Muscle of leg (tissue), 11 donors: Measurements from ENCODE around the gene LMO7. TPM values are rescaled to one million over a fixed set of nuclear protein-coding genes. Genes with fewer than 3 reads are reported as not detected.

Source experiments
- DNase-seq: peaks from one replicate; pipeline ENCODE4 v3.0.0; 2013
- H3K27ac ChIP-seq: one replicate; pipeline ENCODE4 v1.5.1; 2013; ENCODE audit warnings: mild to moderate bottlenecking, low read length, control low read depth
- H3K27me3 ChIP-seq: one replicate; pipeline ENCODE4 v1.6.1; 2013; ENCODE audit warnings: low read length; ENCODE audit not compliant: control insufficient read depth, insufficient read depth
- H3K36me3 ChIP-seq: one replicate; pipeline ENCODE4 v1.6.1; 2013; ENCODE audit warnings: low read length; ENCODE audit not compliant: control insufficient read depth, insufficient read depth
- H3K4me1 ChIP-seq: one replicate; pipeline ENCODE4 v1.6.1; 2013; ENCODE audit warnings: low read length; ENCODE audit not compliant: control insufficient read depth, insufficient read depth
- H3K4me3 ChIP-seq: one replicate; pipeline ENCODE4 v1.5.1; 2013; ENCODE audit warnings: low read length, control low read depth
- H3K9me3 ChIP-seq: replicated peaks from 2 replicates; pipeline ENCODE4 v1.6.1; 2013; ENCODE audit warnings: low read depth, low read length; ENCODE audit not compliant: control insufficient read depth
- WGBS: methylation state at CpG from one replicate; pipeline ENCODE4 v1.1.5; 2013; ENCODE audit warnings: missing lambda C conversion rate; ENCODE audit not compliant: insufficient coverage; 5-methylcytosine and 5-hydroxymethylcytosine counted together
- polyA plus RNA-seq, 8 donors: library from polyadenylated mRNA; unstranded; fragments of 120-200 nt; gene quantifications; one replicate each; pipeline versions ENCODE4 v1.2.1 to v1.2.3, GENCODE V29; 2013; ENCODE audit warnings: inconsistent platforms in 1 of 8, low replicate concordance in 1 of 8; ENCODE audit not compliant: insufficient read length in 8 of 8, insufficient read depth in 1 of 8
- total RNA-seq: library from RNA; stranded (reverse); fragments of 120-200 nt; gene quantifications from one replicate; pipeline ENCODE4 v1.2.4, GENCODE V29; 2013

LMO7 gene
- total and polyA plus RNA-seq, 9 donors, result 85.1 to 155 (median 116) TPM

DNA sequence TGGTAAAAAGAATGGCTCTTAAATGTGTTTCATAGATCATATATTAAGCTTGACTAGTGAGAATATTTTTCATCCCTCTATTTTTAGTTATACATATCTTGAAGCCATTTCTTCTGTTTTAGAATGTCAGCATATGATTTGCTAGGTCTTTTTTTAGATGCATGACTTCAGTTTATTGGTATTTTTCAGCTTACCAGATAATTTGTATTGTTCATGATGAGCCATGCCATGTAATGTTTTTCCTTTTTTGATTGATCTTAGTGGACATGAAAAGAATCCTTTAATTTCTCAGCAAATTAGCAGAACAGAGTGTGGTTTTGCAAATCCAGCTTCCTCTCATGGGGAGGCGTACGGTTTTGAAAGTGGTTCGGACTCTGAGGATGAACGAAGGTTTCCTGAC lies 168.5 kb downstream of the LMO7 start:
- Histone ChIP-seq H3K27ac (no peak overlapping the region), H3K27me3 (no peaks in the 10 kb centered on the region), H3K4me3 (no peak overlapping the region), H3K9me3 (no peaks in the 10 kb centered on the region), H3K4me1 (peaks cover 2% of the 10 kb centered on the region), H3K36me3 (peaks cover 8% of the 10 kb centered on the region)
- whole genome bisulfite sequencing, result 96% methylated on average over 4 of the region's 4 CpGs
- no peak for DNase-seq

DNA sequence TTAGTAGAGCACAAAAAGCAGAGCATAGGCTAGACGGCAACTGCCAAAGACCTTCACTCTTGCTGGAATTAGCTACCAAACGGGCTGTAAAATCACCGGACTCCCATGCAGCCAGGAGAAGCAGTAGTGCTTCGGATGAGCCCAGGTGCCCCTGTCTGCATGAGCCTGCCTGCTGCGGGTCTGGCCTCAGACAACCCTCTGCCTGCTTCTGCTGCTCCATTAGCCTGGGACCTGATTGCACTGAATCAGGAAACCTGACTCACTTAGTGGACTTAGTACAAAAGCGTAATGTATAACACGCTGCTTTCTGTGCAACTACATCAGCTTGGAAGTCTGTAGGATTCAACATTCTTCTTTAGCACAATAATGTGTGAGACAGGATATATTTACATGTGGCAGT lies 170.0 kb downstream of the LMO7 start:
- Histone ChIP-seq H3K9me3 (no peaks in the 10 kb centered on the region), H3K36me3 (peaks cover 8% of the 10 kb centered on the region), H3K27ac (no peak overlapping the region), H3K4me3 (no peak overlapping the region), H3K4me1 (peaks cover 2% of the 10 kb centered on the region), H3K27me3 (no peaks in the 10 kb centered on the region)
- no peak for DNase-seq
- 62% methylated on average over 6 of the region's 7 CpGs for WGBS

DNA sequence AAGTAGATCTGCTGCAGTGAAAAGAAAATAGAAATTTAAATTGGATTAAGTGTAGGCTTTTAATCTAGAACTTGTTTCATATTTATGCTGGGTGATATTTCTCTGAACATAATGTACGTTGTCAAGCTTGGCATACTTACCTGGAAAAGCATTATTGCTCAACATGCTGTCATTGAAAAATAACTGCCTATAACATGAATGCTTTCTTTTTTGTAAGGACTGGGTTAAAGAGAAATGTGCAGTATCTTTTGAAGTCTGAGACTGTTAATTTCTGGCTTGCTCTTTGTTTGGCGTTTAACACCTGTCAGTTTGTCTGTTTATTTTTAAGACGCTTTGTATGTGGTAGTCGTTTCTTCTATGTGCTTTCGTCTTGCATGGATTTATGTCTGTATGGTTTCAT lies 175.2 kb downstream of the LMO7 start:
- no peaks in the 10 kb centered on the region for H3K27me3 ChIP-seq
- 100% methylated on average over 1 of the region's 5 CpGs for WGBS
- no peaks in the 10 kb centered on the region for H3K4me1 ChIP-seq
- H3K27ac ChIP-seq, result no peak overlapping the region
- no peak for DNase-seq
- peaks cover 4% of the 10 kb centered on the region for H3K36me3 ChIP-seq
- H3K4me3 ChIP-seq, result no peak overlapping the region
- H3K9me3 ChIP-seq, result no peaks in the 10 kb centered on the region

DNA sequence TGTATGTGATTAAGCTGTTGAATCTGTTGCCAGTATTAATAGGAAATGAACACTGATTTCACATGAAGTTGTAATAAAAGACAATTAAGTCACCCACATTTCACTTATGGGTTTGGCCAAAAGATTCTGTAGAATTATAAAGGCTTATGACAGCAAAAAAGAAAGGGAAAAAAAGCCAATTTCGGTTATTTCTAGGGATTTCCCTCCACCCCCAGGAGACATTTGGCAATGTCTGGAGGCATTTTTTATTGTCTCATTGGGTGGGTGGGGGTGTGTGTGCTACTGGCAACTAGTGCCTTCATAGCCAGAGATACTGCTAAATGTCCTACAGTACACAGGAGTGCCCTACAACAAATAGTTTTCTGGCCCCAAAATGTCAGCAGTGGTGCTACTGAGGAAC lies 175.7 kb downstream of the LMO7 start:
- Histone ChIP-seq H3K27ac (no peak overlapping the region), H3K4me3 (no peak overlapping the region), H3K9me3 (no peaks in the 10 kb centered on the region), H3K27me3 (no peaks in the 10 kb centered on the region), H3K36me3 (peaks cover 4% of the 10 kb centered on the region), H3K4me1 (no peaks in the 10 kb centered on the region)
- WGBS, result no CpG with 5 or more reads among the region's 1 CpG
- no peak for DNase-seq

DNA sequence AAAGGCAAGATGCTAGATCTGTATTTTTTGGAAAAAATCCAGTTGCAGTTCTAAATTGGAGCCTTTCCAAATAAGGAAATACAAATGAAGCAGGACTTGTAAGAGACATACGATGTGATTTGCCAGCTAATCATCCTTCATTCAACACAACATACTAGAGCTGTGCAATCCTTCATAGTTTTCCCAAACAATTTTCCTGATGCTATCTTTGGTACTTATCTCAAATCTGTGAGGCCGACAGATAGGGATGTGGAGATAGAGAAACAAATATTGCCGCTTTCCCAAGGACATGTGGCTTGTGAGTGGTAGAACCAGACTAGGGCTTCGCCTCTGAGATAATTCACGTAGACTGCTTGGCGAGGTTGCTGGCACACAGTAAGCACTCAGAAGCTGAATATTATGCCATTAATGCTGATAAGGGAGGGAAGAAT lies 176.6 kb downstream of the LMO7 start:
- Histone ChIP-seq H3K9me3 (no peaks in the 10 kb centered on the region), H3K27ac (no peak overlapping the region), H3K4me3 (no peak overlapping the region), H3K27me3 (no peaks in the 10 kb centered on the region), H3K36me3 (peaks cover 2% of the 10 kb centered on the region), H3K4me1 (no peaks in the 10 kb centered on the region)
- 88% methylated on average over 3 of the region's 6 CpGs for WGBS
- peak; percentile 43 for DNase-seq

DNA sequence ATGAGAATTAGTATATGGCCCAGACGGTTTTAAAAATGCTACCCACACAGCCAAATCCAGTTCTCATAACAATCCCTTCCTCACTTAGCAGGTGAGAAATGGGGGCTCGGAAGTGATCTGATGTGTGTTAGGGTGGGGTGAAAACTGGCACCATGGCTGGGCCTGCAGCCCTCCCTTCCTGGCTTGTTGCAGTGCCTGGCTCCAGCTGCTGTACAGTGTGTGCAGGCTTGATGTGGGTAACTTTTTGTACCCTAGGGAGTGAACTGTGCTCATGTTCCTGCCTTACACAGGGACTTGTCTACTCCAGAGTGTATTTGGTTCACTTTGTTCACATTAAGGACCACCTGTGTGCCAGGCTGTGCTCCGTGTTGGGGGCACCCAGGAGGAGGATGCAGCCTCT lies 177.2 kb downstream of the LMO7 start:
- DNase-seq, result no peak
- Histone ChIP-seq H3K9me3 (no peaks in the 10 kb centered on the region), H3K4me1 (no peaks in the 10 kb centered on the region), H3K36me3 (peaks cover 2% of the 10 kb centered on the region), H3K4me3 (no peak overlapping the region), H3K27me3 (no peaks in the 10 kb centered on the region), H3K27ac (no peak overlapping the region)
- WGBS, result 75% methylated on average over 1 of the region's 3 CpGs

DNA sequence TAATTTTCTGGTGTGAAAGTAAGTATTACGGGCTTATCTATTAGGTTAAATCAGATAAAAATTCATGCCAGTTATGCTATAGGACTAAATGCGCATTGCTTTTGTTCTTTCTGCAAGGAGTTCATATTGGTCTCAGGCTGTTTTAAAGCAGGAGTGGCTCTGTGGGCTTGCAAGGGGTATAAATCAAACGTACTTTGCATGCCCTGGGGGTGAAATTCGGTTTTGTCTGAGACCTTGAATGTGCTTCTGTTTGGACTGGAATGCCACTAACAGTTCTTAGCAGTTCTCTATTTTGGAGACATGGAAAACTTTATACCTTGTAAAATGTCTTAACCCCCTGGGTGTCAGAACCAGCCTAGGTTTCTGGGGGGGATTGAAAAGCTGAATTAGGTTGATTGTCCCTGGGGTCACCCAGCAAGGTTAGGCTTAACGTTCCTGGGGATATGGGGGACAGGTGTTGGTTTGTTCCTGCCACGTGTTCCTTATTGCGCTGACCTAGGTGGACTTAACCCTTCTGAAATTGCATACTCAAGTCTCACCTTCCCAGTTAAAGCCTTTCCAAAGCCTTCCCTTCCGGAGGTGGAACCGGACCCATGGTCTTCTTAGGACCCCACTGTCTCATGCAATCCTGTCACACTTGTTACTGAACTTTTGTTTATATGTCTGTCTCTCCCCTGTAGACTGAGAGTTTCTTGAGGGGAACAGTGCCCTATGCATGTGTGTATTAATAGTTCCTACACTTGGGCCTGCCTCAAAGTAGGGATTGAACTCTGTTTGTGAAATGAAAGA lies 182.2 kb downstream of the LMO7 start:
- Histone ChIP-seq H3K27me3 (no peaks in the 10 kb centered on the region), H3K36me3 (no peaks in the 10 kb centered on the region), H3K4me1 (no peaks in the 10 kb centered on the region), H3K9me3 (no peaks in the 10 kb centered on the region), H3K4me3 (no peak overlapping the region), H3K27ac (no peak overlapping the region)
- 100% methylated on average over 1 of the region's 9 CpGs for WGBS
- no peak for DNase-seq

DNA sequence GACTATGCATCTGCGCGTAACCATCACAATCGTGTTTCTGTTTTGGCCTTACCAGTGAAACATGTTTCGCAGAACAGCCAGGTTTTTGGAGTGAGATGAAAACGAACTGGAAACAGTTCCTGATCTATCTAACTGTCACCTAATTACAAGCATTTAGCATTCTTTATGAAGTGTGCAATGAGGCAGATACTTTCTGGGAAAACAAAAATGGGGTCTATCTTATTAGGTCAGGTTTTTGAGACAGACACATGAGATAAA lies 182.8 kb downstream of the LMO7 start:
- H3K9me3 ChIP-seq, result no peaks in the 10 kb centered on the region
- H3K27me3 ChIP-seq, result no peaks in the 10 kb centered on the region
- H3K4me1 ChIP-seq, result no peaks in the 10 kb centered on the region
- H3K4me3 ChIP-seq, result no peak overlapping the region
- WGBS, result 83% methylated on average over 2 of the region's 5 CpGs
- H3K36me3 ChIP-seq, result no peaks in the 10 kb centered on the region
- H3K27ac ChIP-seq, result no peak overlapping the region
- no peak for DNase-seq

DNA sequence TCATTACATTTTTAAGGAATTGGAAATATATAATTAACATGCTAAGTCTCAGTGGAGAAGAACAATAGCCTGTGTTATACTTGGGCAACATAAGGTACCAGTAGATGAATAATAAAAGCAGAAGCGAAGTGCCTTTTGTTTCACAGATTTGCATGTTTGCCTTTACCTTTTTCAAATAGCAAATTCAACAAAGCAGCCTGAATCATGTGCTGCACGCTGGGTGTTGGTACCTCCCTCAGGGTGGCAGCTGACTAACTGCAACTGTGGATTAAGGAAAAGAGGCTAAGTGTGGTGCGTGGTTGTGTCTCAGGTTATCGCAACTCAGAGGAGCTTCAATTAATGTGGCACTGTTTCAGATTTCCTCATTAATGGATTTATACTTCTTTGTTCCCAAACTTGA lies 189.0 kb downstream of the LMO7 start:
- DNase-seq, result no peak
- H3K9me3 ChIP-seq, result no peaks in the 10 kb centered on the region
- no peak overlapping the region for H3K4me3 ChIP-seq
- H3K4me1 ChIP-seq, result no peaks in the 10 kb centered on the region
- WGBS, result no CpG with 5 or more reads among the region's 4 CpGs
- peaks cover 6% of the 10 kb centered on the region for H3K36me3 ChIP-seq
- no peak overlapping the region for H3K27ac ChIP-seq
- H3K27me3 ChIP-seq, result no peaks in the 10 kb centered on the region

DNA sequence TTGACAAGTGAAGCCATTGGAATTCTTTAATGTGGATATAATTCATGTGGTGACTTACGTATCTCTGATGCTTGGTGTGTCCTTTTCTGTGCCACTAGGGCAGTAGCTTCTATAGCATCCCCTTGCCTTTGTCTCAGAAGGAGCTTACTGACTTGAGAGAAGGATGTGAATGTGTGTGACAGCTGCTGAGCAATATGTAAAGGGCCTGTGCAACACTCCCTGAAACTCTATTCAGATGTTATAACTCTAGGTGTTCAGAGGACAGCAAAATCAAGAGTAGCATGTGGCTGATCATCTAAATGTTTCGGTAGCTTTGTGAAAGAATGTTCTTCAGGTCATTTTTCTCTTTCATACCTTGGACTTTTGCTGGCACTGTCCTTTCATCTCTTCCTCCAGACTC lies 189.5 kb downstream of the LMO7 start:
- H3K27ac ChIP-seq, result no peak overlapping the region
- H3K4me1 ChIP-seq, result no peaks in the 10 kb centered on the region
- no peak overlapping the region for H3K4me3 ChIP-seq
- no CpG with 5 or more reads among the region's 2 CpGs for WGBS
- H3K36me3 ChIP-seq, result peaks cover 6% of the 10 kb centered on the region
- no peaks in the 10 kb centered on the region for H3K27me3 ChIP-seq
- H3K9me3 ChIP-seq, result no peaks in the 10 kb centered on the region
- DNase-seq, result no peak

DNA sequence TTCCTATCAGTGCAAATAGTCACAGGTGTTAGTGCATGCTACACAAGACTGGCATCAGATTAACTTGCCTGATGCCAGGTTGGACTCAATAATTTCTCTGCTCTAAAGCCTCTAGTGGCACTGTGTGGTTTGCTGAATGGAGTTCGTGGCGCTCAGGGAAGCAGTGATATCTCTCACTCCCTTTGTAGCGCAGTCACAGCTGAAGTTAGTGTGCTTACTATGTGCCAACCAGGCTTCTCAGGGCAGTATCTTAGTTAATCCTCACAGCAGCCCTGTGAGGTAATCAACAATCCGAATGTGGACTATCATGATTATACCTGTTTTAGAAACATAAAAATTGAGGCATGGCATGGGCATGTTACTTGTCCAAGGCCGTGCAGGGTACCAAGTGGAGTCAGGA lies 190.3 kb downstream of the LMO7 start:
- DNase-seq, result no peak
- H3K27ac ChIP-seq, result no peak overlapping the region
- peaks cover 6% of the 10 kb centered on the region for H3K36me3 ChIP-seq
- H3K4me3 ChIP-seq, result no peak overlapping the region
- 95% methylated on average over 5 of the region's 5 CpGs for WGBS
- no peaks in the 10 kb centered on the region for H3K9me3 ChIP-seq
- H3K4me1 ChIP-seq, result no peaks in the 10 kb centered on the region
- H3K27me3 ChIP-seq, result no peaks in the 10 kb centered on the region
